ENCODE measurements around the gene PRRC1.

- no peak for TF ChIP-seq CTCF (IDR thresholded peaks at IDR 0.05; ENCODE audit: poor library complexity)
- TF ChIP-seq EZH2 (IDR thresholded peaks at IDR 0.05; ENCODE audit: borderline replicate concordance), result no peak
- TF ChIP-seq EZH2phosphoT487 (IDR thresholded peaks at IDR 0.05; ENCODE audit: low read depth, severe bottlenecking, unreplicated experiment), result no peak
These were observed 64.0 kb downstream of the PRRC1 start for GRCh38 chr5:127581450-127581849.

Data from hepatocyte (in vitro differentiated cells).